ENCODE results near the gene MROH7. TPM values are rescaled to one million over a fixed set of nuclear protein-coding genes. Genes with fewer than 3 reads are reported as not detected.

MROH7 gene
- polyA plus RNA-seq, 6 donors from 2014 or later: not detected

GRCh38 chr1:54649921-54650320 is 8.3 kb downstream of the MROH7 start:
- Mint-ChIP-seq H3K36me3 (no peaks in the 10 kb centered on the region), H3K27me3 (peaks cover 11 to 23% (median 22%) of the 10 kb centered on the region in 3 donors), H3K4me3 (no peak overlapping the region), H3K4me1 (no peaks in the 10 kb centered on the region), H3K27ac (no peak overlapping the region), H3K9me3 (peaks cover 0 to 9% (median 0%) of the 10 kb centered on the region in 7 donors)
- no peak for DNase-seq
- ATAC-seq (ENCODE audit: low read depth in 2 of 2): no peak

GRCh38 chr1:54650417-54650816 is 8.8 kb downstream of the MROH7 start:
- Mint-ChIP-seq H3K4me3 (no peak overlapping the region), H3K27me3 (peaks cover 11 to 23% (median 22%) of the 10 kb centered on the region in 3 donors), H3K36me3 (no peaks in the 10 kb centered on the region), H3K9me3 (peaks cover 0 to 6% (median 0%) of the 10 kb centered on the region in 7 donors), H3K27ac (no peak overlapping the region), H3K4me1 (no peaks in the 10 kb centered on the region)
- DNase-seq: no peak
- no peak for ATAC-seq (ENCODE audit: low read depth in 2 of 2)

GRCh38 chr1:54651608-54652007 is 10.0 kb downstream of the MROH7 start:
- H3K27ac Mint-ChIP-seq: no peak overlapping the region
- H3K4me1 Mint-ChIP-seq: no peaks in the 10 kb centered on the region
- H3K27me3 Mint-ChIP-seq: peaks cover 11 to 23% (median 22%) of the 10 kb centered on the region in 3 donors
- H3K36me3 Mint-ChIP-seq: no peaks in the 10 kb centered on the region
- H3K4me3 Mint-ChIP-seq: no peak overlapping the region
- ATAC-seq (ENCODE audit: low read depth in 2 of 2): no peak
- no peaks in the 10 kb centered on the region for H3K9me3 Mint-ChIP-seq
- DNase-seq: no peak

- ATAC-seq (ENCODE audit: low read depth in 2 of 2): no peak
- no peak overlapping the region for H3K27ac Mint-ChIP-seq
- H3K27me3 Mint-ChIP-seq: peaks cover 11 to 23% (median 22%) of the 10 kb centered on the region in 3 donors
- H3K4me1 Mint-ChIP-seq: no peaks in the 10 kb centered on the region
- H3K36me3 Mint-ChIP-seq: no peaks in the 10 kb centered on the region
- no peak for DNase-seq
- H3K9me3 Mint-ChIP-seq: no peaks in the 10 kb centered on the region
- H3K4me3 Mint-ChIP-seq: no peak overlapping the region
Observed at GRCh38 chr1:54652168-54652567, 10.6 kb downstream of the MROH7 start.

GRCh38 chr1:54653036-54653435 is 11.4 kb downstream of the MROH7 start:
- DNase-seq (no peak), ATAC-seq (ENCODE audit: low read depth in 2 of 2) (no peak)
- Mint-ChIP-seq H3K27ac (no peak overlapping the region), H3K27me3 (peaks cover 11 to 27% (median 23%) of the 10 kb centered on the region in 3 donors), H3K4me1 (no peaks in the 10 kb centered on the region), H3K4me3 (no peak overlapping the region), H3K36me3 (no peaks in the 10 kb centered on the region), H3K9me3 (peaks cover 0 to 5% (median 3%) of the 10 kb centered on the region in 7 donors)

GRCh38 chr1:54658164-54658913 is 16.8 kb downstream of the MROH7 start:
- no peak for ATAC-seq (ENCODE audit: low read depth in 2 of 2)
- Mint-ChIP-seq H3K27ac (no peak overlapping the region), H3K4me3 (no peak overlapping the region), H3K9me3 (peaks cover 0 to 20% (median 14%) of the 10 kb centered on the region in 7 donors), H3K4me1 (no peaks in the 10 kb centered on the region), H3K36me3 (no peaks in the 10 kb centered on the region), H3K27me3 (peaks cover 0 to 6% (median 0%) of the 10 kb centered on the region in 3 donors)
- no peak for DNase-seq

GRCh38 chr1:54663725-54664124 is 22.1 kb downstream of the MROH7 start:
- Mint-ChIP-seq H3K27me3 (peaks cover 6 to 31% (median 18%) of the 10 kb centered on the region in 3 donors), H3K36me3 (peaks cover 0 to 11% of the 10 kb centered on the region in 2 donors), H3K27ac (no peak overlapping the region), H3K4me1 (no peaks in the 10 kb centered on the region), H3K9me3 (peaks cover 0 to 14% (median 7%) of the 10 kb centered on the region in 7 donors), H3K4me3 (no peak overlapping the region)
- DNase-seq: no peak
- no peak for ATAC-seq (ENCODE audit: low read depth in 2 of 2)

- H3K27me3 Mint-ChIP-seq: peaks cover 6 to 31% (median 18%) of the 10 kb centered on the region in 3 donors
- H3K9me3 Mint-ChIP-seq: peaks cover 0 to 13% (median 6%) of the 10 kb centered on the region in 7 donors
- no peak overlapping the region for H3K27ac Mint-ChIP-seq
- no peaks in the 10 kb centered on the region for H3K4me1 Mint-ChIP-seq
- no peak overlapping the region for H3K4me3 Mint-ChIP-seq
- H3K36me3 Mint-ChIP-seq: peaks cover 0 to 11% of the 10 kb centered on the region in 2 donors
- DNase-seq (no peak), ATAC-seq (ENCODE audit: low read depth in 2 of 2) (no peak)
Observed at GRCh38 chr1:54664364-54664763, 22.8 kb downstream of the MROH7 start.

- Mint-ChIP-seq H3K9me3 (peaks cover 0 to 7% (median 1%) of the 10 kb centered on the region in 7 donors), H3K4me1 (no peaks in the 10 kb centered on the region), H3K4me3 (no peak overlapping the region), H3K36me3 (peaks cover 0 to 11% of the 10 kb centered on the region in 2 donors), H3K27ac (no peak overlapping the region), H3K27me3 (peaks cover 6 to 31% (median 18%) of the 10 kb centered on the region in 3 donors)
- no peak for ATAC-seq (ENCODE audit: low read depth in 2 of 2)
- DNase-seq: no peak
Observed at GRCh38 chr1:54665852-54666251, 24.3 kb downstream of the MROH7 start.

- peaks cover 6 to 31% (median 20%) of the 10 kb centered on the region in 3 donors for H3K27me3 Mint-ChIP-seq
- H3K9me3 Mint-ChIP-seq: peaks cover 0 to 7% (median 1%) of the 10 kb centered on the region in 7 donors
- DNase-seq: no peak
- H3K4me3 Mint-ChIP-seq: no peak overlapping the region
- no peaks in the 10 kb centered on the region for H3K4me1 Mint-ChIP-seq
- H3K36me3 Mint-ChIP-seq: peaks cover 0 to 11% of the 10 kb centered on the region in 2 donors
- H3K27ac Mint-ChIP-seq: no peak overlapping the region
- no peak for ATAC-seq (ENCODE audit: low read depth in 2 of 2)
Observed at GRCh38 chr1:54666333-54666732, 24.7 kb downstream of the MROH7 start.

GRCh38 chr1:54667797-54668196 is 26.2 kb downstream of the MROH7 start:
- ATAC-seq (ENCODE audit: low read depth in 2 of 2) (no peak), DNase-seq (no peak)
- Mint-ChIP-seq H3K27me3 (peaks cover 14 to 31% (median 24%) of the 10 kb centered on the region in 3 donors), H3K36me3 (peaks cover 0 to 11% of the 10 kb centered on the region in 2 donors), H3K27ac (no peak overlapping the region), H3K4me3 (peak overlapping the region in 1 of 8 donors; percentile 57), H3K4me1 (no peaks in the 10 kb centered on the region), H3K9me3 (peaks cover 0 to 7% (median 1%) of the 10 kb centered on the region in 7 donors)

- no peak overlapping the region for H3K27ac Mint-ChIP-seq
- H3K4me1 Mint-ChIP-seq: no peaks in the 10 kb centered on the region
- H3K9me3 Mint-ChIP-seq: peaks cover 0 to 8% (median 1%) of the 10 kb centered on the region in 7 donors
- ATAC-seq (ENCODE audit: low read depth in 2 of 2) (no peak), DNase-seq (no peak)
- no peak overlapping the region for H3K4me3 Mint-ChIP-seq
- H3K27me3 Mint-ChIP-seq: peaks cover 14 to 31% (median 24%) of the 10 kb centered on the region in 3 donors
- H3K36me3 Mint-ChIP-seq: peaks cover 0 to 11% of the 10 kb centered on the region in 2 donors
Observed at GRCh38 chr1:54668567-54668966, 27.0 kb downstream of the MROH7 start.

GRCh38 chr1:54671985-54672608 is 30.5 kb downstream of the MROH7 start:
- Mint-ChIP-seq H3K36me3 (no peaks in the 10 kb centered on the region), H3K9me3 (peaks cover 0 to 10% (median 1%) of the 10 kb centered on the region in 7 donors), H3K27ac (peak overlapping the region in 2 of 6 donors; percentile 11 to 68), H3K4me3 (no peak overlapping the region), H3K4me1 (no peaks in the 10 kb centered on the region), H3K27me3 (peaks cover 0 to 8% (median 6%) of the 10 kb centered on the region in 3 donors)
- ATAC-seq (ENCODE audit: low read depth in 2 of 2): peak in 1 of 2 donors; percentile 30
- peak; percentile 12 for DNase-seq

Measured in naive B cell (primary cell).